ACC112 (cell line): ENCODE results near the gene RTF2.

Experiments
- H2AFZ ChIP-seq: fragments of 200-600 bp; sonication (generic); one replicate; pipeline ENCODE4 v1.6.0; 2017; ENCODE audit warnings: antibody characterized with exemption, low read length; ENCODE audit not compliant: unreplicated experiment
- H3K27ac ChIP-seq: fragments of 200-600 bp; sonication (generic); 2 replicates; pipeline ENCODE4 v1.5.1; 2014; ENCODE audit warnings: low read depth, mild to moderate bottlenecking, antibody characterized with exemption, low read length, moderate library complexity
- H3K27me3 ChIP-seq: fragments of 200-600 bp; sonication (generic); 2 replicates; pipeline ENCODE4 v1.6.1; 2014; ENCODE audit warnings: mild to moderate bottlenecking, antibody characterized with exemption, low read length, moderate library complexity, mixed read lengths; ENCODE audit not compliant: insufficient read depth
- H3K36me3 ChIP-seq: fragments of 200-600 bp; sonication (generic); 2 replicates; pipeline ENCODE4 v1.6.1; 2016; ENCODE audit warnings: mild to moderate bottlenecking, antibody characterized with exemption, low read length, moderate library complexity, mixed read lengths; ENCODE audit not compliant: insufficient read depth
- H3K4me1 ChIP-seq: fragments of 200-600 bp; sonication (generic); one replicate; pipeline ENCODE4 v1.6.1; 2016; ENCODE audit warnings: low read length, mixed read lengths; ENCODE audit not compliant: insufficient read depth, unreplicated experiment, control insufficient read depth
- H3K4me3 ChIP-seq: fragments of 200-600 bp; sonication (generic); 2 replicates; pipeline ENCODE4 v1.5.1; 2014; ENCODE audit warnings: mild to moderate bottlenecking, low read depth, low read length
- H3K79me2 ChIP-seq: fragments of 200-600 bp; sonication (generic); one replicate; pipeline ENCODE4 v1.6.0; 2016; ENCODE audit warnings: low read length; ENCODE audit not compliant: control insufficient read depth, unreplicated experiment, insufficient read depth

Gene RTF2

DNA sequence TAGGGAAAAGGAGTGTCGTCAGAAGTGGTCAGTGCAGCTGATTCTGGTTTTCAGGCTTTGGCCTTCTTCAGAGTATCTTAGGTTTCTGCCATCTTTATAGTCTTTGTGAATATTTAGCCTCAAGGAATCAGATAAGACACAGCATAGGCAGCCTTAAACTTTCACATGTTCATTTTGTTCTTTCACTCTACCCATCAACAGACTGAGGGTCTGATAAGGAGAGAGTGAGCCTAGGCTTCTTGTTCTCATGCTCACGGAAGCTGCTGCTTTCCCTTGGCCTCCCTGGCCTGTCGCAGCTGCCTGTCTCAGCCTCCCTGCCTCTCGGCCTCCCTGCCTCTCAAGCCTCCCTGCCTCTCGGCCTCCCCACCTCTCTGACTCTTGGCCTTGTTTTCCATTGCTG lies 20.1 kb downstream of the RTF2 start:
- peaks cover 9% of the 10 kb centered on the region for H3K36me3 ChIP-seq
- H3K27ac ChIP-seq: no peak overlapping the region
- H3K4me1 ChIP-seq: no peaks in the 10 kb centered on the region
- no peak overlapping the region for H2AFZ ChIP-seq
- no peak overlapping the region for H3K4me3 ChIP-seq
- no peaks in the 10 kb centered on the region for H3K27me3 ChIP-seq
- peaks cover 2% of the 10 kb centered on the region for H3K79me2 ChIP-seq

- H3K4me1 ChIP-seq: no peaks in the 10 kb centered on the region
- no peak overlapping the region for H3K4me3 ChIP-seq
- H3K79me2 ChIP-seq: no peaks in the 10 kb centered on the region
- no peak overlapping the region for H3K27ac ChIP-seq
- H3K27me3 ChIP-seq: no peaks in the 10 kb centered on the region
- H3K36me3 ChIP-seq: peaks cover 11% of the 10 kb centered on the region; the same call in 1 of the 2 replicates
- no peak overlapping the region for H2AFZ ChIP-seq
These were observed 32.7 kb downstream of the RTF2 start for GRCh38 chr20:56501116-56501515.

- Histone ChIP-seq H3K4me1 (no peaks in the 10 kb centered on the region), H3K27me3 (no peaks in the 10 kb centered on the region), H3K36me3 (no peaks in the 10 kb centered on the region), H3K4me3 (no peak overlapping the region), H3K79me2 (no peaks in the 10 kb centered on the region), H3K27ac (no peak overlapping the region), H2AFZ (no peak overlapping the region)
These were observed 35.5 kb downstream of the RTF2 start for GRCh38 chr20:56503916-56504315.

GRCh38 chr20:56504373-56505005 lies 36.1 kb downstream of the RTF2 start:
- Histone ChIP-seq H3K27me3 (no peaks in the 10 kb centered on the region), H3K4me1 (no peaks in the 10 kb centered on the region), H3K36me3 (no peaks in the 10 kb centered on the region), H2AFZ (no peak overlapping the region), H3K79me2 (no peaks in the 10 kb centered on the region), H3K27ac (no peak overlapping the region), H3K4me3 (no peak overlapping the region)

GRCh38 chr20:56506103-56506502 lies 37.7 kb downstream of the RTF2 start:
- H3K27ac ChIP-seq: no peak overlapping the region
- H3K4me1 ChIP-seq: no peaks in the 10 kb centered on the region
- no peaks in the 10 kb centered on the region for H3K36me3 ChIP-seq

GRCh38 chr20:56511926-56512325 lies 43.5 kb downstream of the RTF2 start:
- Histone ChIP-seq H3K27ac (no peak overlapping the region), H3K36me3 (peaks cover under 1% of the 10 kb centered on the region), H3K27me3 (no peaks in the 10 kb centered on the region), H3K4me3 (no peak overlapping the region), H2AFZ (no peak overlapping the region), H3K79me2 (no peaks in the 10 kb centered on the region), H3K4me1 (no peaks in the 10 kb centered on the region)

More at GRCh38 chr20:56506103-56506502, 37.7 kb downstream of the RTF2 start:
- H3K27me3 ChIP-seq: no peaks in the 10 kb centered on the region
- H2AFZ ChIP-seq: no peak overlapping the region
- no peaks in the 10 kb centered on the region for H3K79me2 ChIP-seq
- no peak overlapping the region for H3K4me3 ChIP-seq

DNA sequence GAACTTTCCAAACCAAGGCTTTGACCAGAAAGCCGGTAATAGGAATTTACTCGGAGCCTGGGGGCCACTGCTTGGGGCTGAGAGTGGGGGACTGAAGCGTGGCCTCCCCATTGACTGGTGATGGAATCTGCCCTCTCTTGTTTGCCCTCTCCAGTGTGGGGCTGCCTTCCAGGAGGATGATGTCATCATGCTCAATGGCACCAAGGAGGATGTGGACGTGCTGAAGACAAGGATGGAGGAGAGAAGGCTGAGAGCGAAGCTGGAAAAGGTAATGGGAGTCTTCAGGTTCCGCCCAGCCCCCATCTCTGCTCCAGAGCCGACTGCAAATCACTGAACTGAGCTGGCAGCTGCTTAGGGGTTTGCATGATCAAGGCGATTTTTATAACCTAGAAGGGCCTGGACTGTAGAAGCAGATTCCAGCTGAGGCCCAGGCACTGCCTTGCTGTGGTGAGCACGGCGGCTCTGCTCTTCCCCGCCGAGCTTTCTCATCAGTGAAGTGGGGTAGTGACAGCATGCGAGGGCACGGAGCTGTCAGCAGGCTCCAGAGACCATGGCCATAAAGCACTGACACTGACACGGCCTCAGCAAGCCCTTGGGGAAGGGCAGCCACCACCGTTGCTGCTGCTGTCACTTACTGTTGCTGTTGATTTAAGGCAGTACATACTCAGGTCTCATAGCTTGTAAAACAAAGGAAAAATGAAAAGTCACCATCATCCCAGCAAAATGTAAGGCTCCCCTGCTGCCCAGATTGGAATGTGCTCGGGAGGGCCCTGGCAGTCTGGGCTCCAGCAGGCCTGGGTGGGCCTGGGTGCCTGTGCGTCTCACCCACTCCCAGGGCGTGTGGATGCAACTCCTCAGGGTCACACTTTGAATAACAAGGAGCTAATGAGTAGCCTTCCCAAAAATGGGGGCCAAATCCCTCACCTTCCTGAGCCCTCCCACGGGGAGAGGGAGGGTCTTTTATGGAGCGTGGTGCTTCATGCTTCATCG lies 45.0 kb downstream of the RTF2 start:
- H3K27me3 ChIP-seq: no peaks in the 10 kb centered on the region
- H3K4me1 ChIP-seq: no peaks in the 10 kb centered on the region
- peaks cover 9% of the 10 kb centered on the region for H3K36me3 ChIP-seq
- H3K27ac ChIP-seq: no peak overlapping the region
- H2AFZ ChIP-seq: no peak overlapping the region
- no peaks in the 10 kb centered on the region for H3K79me2 ChIP-seq
- no peak overlapping the region for H3K4me3 ChIP-seq

- H3K4me3 ChIP-seq: no peak overlapping the region
- H3K4me1 ChIP-seq: no peaks in the 10 kb centered on the region
- no peak overlapping the region for H2AFZ ChIP-seq
- peaks cover 27% of the 10 kb centered on the region for H3K36me3 ChIP-seq
- no peaks in the 10 kb centered on the region for H3K79me2 ChIP-seq
- H3K27me3 ChIP-seq: no peaks in the 10 kb centered on the region
- H3K27ac ChIP-seq: no peak overlapping the region
These were observed 48.2 kb downstream of the RTF2 start for GRCh38 chr20:56516631-56517030.

- Histone ChIP-seq H3K27ac (no peak overlapping the region), H3K27me3 (no peaks in the 10 kb centered on the region), H3K4me3 (no peak overlapping the region), H3K36me3 (peaks cover 27% of the 10 kb centered on the region), H3K4me1 (no peaks in the 10 kb centered on the region), H3K79me2 (no peaks in the 10 kb centered on the region), H2AFZ (no peak overlapping the region)
These were observed 48.8 kb downstream of the RTF2 start for GRCh38 chr20:56517211-56517610.

DNA sequence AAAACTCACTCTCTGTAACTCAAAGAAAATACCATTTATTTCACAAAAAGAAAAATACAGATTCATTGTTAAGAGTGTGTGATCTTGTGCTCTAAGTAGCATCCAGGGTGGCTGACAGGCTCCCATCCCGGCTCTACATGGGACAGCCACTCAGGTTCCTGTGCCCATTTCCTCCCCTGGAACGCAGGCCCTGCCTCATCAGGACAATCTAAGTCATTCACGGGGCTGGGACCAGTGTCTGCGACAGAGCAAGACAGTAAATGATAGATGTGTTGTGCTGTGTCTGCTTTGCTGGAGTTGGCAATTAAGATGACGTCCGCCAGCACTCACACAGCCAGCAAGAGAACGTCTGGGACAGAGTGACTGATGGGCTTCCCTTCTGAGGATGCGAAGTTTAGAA lies 49.2 kb downstream of the RTF2 start:
- no peak overlapping the region for H3K27ac ChIP-seq
- peaks cover 27% of the 10 kb centered on the region for H3K36me3 ChIP-seq

GRCh38 chr20:56518126-56518525 lies 49.7 kb downstream of the RTF2 start:
- H3K4me3 ChIP-seq: no peak overlapping the region
- H3K36me3 ChIP-seq: peaks cover 27% of the 10 kb centered on the region
- H3K27ac ChIP-seq: no peak overlapping the region
- H3K79me2 ChIP-seq: no peaks in the 10 kb centered on the region
- H2AFZ ChIP-seq: no peak overlapping the region
- H3K4me1 ChIP-seq: no peaks in the 10 kb centered on the region
- no peaks in the 10 kb centered on the region for H3K27me3 ChIP-seq

More for the DNA sequence above, 49.2 kb downstream of the RTF2 start:
- H3K4me1 ChIP-seq: no peaks in the 10 kb centered on the region
- no peaks in the 10 kb centered on the region for H3K27me3 ChIP-seq
- H3K79me2 ChIP-seq: no peaks in the 10 kb centered on the region
- H2AFZ ChIP-seq: no peak overlapping the region
- no peak overlapping the region for H3K4me3 ChIP-seq
